ENCODE measurements around the gene TMEM14A.
"Not testable (repeated sequence)": the region's sequence is repeated elsewhere in the genome, so short reads cannot be mapped to it uniquely, and the experiment has no call there.

The TMEM14A gene

GRCh38 chr6:52704060-52704459 is 33.1 kb downstream of the TMEM14A start:
- no peak for DNase-seq

- DNase-seq, result not testable (repeated sequence)
Measured at GRCh38 chr6:52704781-52705502, 34.0 kb downstream of the TMEM14A start.

- DNase-seq, result no peak
Measured at GRCh38 chr6:52706001-52706400, 35.1 kb downstream of the TMEM14A start.

- DNase-seq, result no peak
Measured at GRCh38 chr6:52707963-52708680, 37.2 kb downstream of the TMEM14A start.

- DNase-seq, result no peak
Measured at GRCh38 chr6:52712136-52712535, 41.2 kb downstream of the TMEM14A start.

GRCh38 chr6:52714761-52715160 is 43.8 kb downstream of the TMEM14A start:
- not testable (repeated sequence) for DNase-seq

- no peak for DNase-seq
Measured at GRCh38 chr6:52718550-52718949, 47.6 kb downstream of the TMEM14A start.

GRCh38 chr6:52720321-52720720 is 49.4 kb downstream of the TMEM14A start:
- no peak for DNase-seq

- DNase-seq, result no peak
Measured at GRCh38 chr6:52724042-52724405, 53.1 kb downstream of the TMEM14A start.

- DNase-seq, result peak; percentile 7 to 47
Measured at GRCh38 chr6:52724406-52725121, 53.7 kb downstream of the TMEM14A start.

GRCh38 chr6:52725143-52725534 is 54.2 kb downstream of the TMEM14A start:
- DNase-seq, result no peak

GRCh38 chr6:52725535-52726192 is 54.8 kb downstream of the TMEM14A start:
- DNase-seq, result no peak

GRCh38 chr6:52726193-52726542 is 55.3 kb downstream of the TMEM14A start:
- no peak for DNase-seq

- no peak for DNase-seq
Measured at GRCh38 chr6:52726741-52727535, 56.0 kb downstream of the TMEM14A start.

- no peak for DNase-seq
Measured at GRCh38 chr6:52727908-52728307, 57.0 kb downstream of the TMEM14A start.

GRCh38 chr6:52728394-52728793 is 57.5 kb downstream of the TMEM14A start:
- DNase-seq, result no peak

GRCh38 chr6:52729576-52729975 is 58.7 kb downstream of the TMEM14A start:
- no peak for DNase-seq

GRCh38 chr6:52731719-52732118 is 60.8 kb downstream of the TMEM14A start:
- DNase-seq, result no peak

- DNase-seq, result no peak
Measured at GRCh38 chr6:52733172-52733571, 62.3 kb downstream of the TMEM14A start.

- no peak for DNase-seq
Measured at GRCh38 chr6:52734072-52734471, 63.2 kb downstream of the TMEM14A start.

- no peak for DNase-seq
Measured at GRCh38 chr6:52735071-52735470, 64.2 kb downstream of the TMEM14A start.

GRCh38 chr6:52736145-52736544 is 65.2 kb downstream of the TMEM14A start:
- no peak for DNase-seq

Measured in NCI-H524 (cell line).